Measurements from ENCODE around the gene ZNF213. TPM values are rescaled to one million over a fixed set of nuclear protein-coding genes. Genes with fewer than 3 reads are reported as not detected.
"Not testable (repeated sequence)": the region's sequence is repeated elsewhere in the genome, so short reads cannot be mapped to it uniquely, and the experiment has no call there.

Gene ZNF213
- total RNA-seq, 1 donor from 2014 or later, result 11.0 TPM

GRCh38 chr16:3165111-3165822, 30.4 kb downstream of the ZNF213 start:
- intact Hi-C loops (cut with micrococcal nuclease), result no loop called here

GRCh38 chr16:3166505-3166886, 31.7 kb downstream of the ZNF213 start:
- intact Hi-C loops (cut with micrococcal nuclease), result loop anchor here (2.0 kb wide), 1 partner anchor 38 kb away; no protein-coding TSS in a partner anchor

- intact Hi-C loops (cut with micrococcal nuclease), result not testable (repeated sequence)
These were observed 33.9 kb downstream of the ZNF213 start for GRCh38 chr16:3168729-3169128.

GRCh38 chr16:3170440-3171180, 35.8 kb downstream of the ZNF213 start:
- intact Hi-C loops (cut with micrococcal nuclease), result no loop called here

- intact Hi-C loops (cut with micrococcal nuclease), result no loop called here
These were observed 36.5 kb downstream of the ZNF213 start for GRCh38 chr16:3171181-3171854.

DNA sequence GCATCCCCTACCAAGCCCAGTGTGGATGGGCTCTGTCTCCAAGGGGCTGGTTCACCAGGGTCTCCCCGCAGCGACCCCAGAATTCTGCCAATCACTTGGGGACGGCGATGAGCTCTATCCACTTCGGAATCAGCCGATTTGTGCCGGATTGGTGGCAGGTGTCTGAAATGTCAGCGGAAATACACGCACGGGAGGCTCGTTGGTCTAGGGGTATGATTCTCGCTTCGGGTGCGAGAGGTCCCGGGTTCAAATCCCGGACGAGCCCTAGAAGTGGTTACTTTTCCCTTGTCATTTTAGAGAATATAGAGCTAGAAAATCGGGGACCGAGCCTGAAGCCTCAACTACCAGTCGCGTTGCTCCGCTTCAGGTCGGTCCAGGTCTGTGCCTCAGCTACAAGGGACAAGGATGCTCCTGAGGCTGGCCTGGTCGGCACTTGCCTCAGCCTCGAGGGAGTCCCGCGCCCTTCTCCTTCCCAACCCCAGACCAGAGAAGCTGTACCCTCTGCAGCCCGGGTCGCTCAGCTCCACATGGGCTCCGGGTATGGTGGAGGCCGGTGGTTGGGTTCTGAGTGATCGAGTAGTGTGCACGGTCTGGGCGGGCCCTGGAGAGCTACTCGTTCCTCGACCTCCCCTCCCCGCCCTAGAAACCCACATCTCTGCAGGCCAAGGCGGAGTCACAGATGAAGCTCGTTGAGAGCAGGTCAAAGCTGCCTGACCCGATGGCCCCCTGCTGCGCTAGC, 37.2 kb downstream of the ZNF213 start:
- intact Hi-C loops (cut with micrococcal nuclease), result no loop called here

DNA sequence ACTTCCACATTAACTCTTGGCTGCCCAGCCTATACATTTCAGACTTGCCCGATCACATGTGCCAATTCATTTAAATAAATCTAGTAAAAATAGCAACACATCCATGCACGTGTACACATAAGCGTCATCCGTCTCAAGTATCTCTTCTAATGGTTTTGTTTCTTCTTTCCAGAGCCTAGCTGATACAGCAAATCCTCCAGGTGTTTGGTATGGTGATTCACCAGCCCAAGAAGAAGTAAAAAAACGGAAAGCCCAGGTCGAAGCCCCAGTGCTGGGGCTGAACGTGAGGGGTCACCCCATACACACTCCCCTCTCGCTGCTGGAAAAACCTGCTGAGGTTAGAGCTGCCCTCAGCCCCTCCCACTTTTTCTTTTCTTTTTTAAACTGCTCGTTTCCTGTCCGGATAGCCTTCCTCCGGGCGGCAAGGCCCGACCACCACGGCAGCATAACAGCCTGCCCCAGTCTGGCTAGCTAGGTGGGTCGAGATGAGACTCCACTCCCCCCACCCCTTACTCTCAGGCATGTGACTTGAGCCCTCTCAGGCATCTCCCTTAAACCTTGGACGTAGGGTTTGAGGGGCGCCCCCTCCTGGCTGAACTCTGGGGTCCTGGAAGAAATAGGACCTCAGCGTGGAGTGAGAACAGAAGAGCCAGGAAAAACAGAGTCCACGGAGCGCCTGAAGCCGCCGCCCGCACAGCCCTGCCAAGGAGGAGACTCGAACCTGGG, 39.2 kb downstream of the ZNF213 start:
- intact Hi-C loops (cut with micrococcal nuclease), result no loop called here

- intact Hi-C loops (cut with micrococcal nuclease), result no loop called here
These were observed 39.9 kb downstream of the ZNF213 start for GRCh38 chr16:3174618-3175148.

- intact Hi-C loops (cut with micrococcal nuclease), result no loop called here
These were observed 40.6 kb downstream of the ZNF213 start for GRCh38 chr16:3175157-3176093.

GRCh38 chr16:3179651-3180050, 44.8 kb downstream of the ZNF213 start:
- intact Hi-C loops (cut with micrococcal nuclease), result loop anchor here (10.0 kb wide), 1 partner anchor 105 kb away; the partner anchor contains the start of gene ZNF263

GRCh38 chr16:3180445-3180878, 45.6 kb downstream of the ZNF213 start:
- intact Hi-C loops (cut with micrococcal nuclease), result loop anchor here (10.0 kb wide), 1 partner anchor 104 kb away; the partner anchor contains the start of gene ZNF263

GRCh38 chr16:3182293-3182607, 47.4 kb downstream of the ZNF213 start:
- intact Hi-C loops (cut with micrococcal nuclease), result loop anchor here (10.0 kb wide), 1 partner anchor 103 kb away; the partner anchor contains the start of gene ZNF263

DNA sequence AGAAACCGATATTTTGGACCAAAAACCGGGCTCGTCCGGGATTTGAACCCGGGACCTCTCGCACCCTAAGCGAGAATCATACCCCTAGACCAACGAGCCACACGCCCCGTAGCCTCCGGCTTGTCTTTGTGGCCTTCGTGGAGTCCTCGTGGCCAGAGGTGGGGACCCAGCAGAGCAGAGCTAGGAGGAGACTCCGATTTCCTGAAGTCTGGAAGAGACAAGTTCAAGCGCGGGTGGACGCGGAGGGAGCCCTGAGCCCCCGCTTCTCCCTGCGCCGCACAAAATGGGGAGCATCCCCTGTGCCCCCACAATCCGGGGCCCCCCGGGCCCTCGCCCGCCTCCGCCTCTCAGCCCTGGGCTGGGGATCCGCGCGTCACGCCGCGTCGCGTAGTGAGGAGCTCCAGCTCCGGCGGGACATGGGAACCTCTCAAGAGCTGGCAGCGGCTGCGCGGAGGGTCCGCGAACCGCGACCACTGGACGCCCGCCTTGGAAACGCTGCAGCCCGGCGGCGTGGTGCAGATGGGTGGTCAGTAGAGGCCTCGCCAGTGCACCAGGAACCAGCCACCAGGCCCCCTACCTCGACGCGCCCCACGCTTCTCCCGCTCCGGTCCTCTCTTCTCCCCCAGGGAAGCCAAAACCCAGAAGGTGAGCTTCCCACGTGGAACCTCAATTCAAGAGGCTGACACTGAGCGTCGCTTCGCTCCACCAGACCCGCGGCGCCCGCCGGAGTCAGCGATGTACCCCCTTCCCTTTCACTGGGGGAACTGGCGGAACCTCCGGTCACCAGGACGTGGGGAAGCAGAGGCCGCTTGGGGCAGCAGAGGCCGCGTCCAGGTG, 48.0 kb downstream of the ZNF213 start:
- intact Hi-C loops (cut with micrococcal nuclease), result loop anchor here (10.0 kb wide), 1 partner anchor 102 kb away; the partner anchor contains the start of gene ZNF263

GRCh38 chr16:3183445-3184139, 48.8 kb downstream of the ZNF213 start:
- intact Hi-C loops (cut with micrococcal nuclease), result loop anchor here (10.0 kb wide), 1 partner anchor 101 kb away; the partner anchor contains the start of gene ZNF263

- intact Hi-C loops (cut with micrococcal nuclease), result loop anchor here (10.0 kb wide), 1 partner anchor 98 kb away; the partner anchor contains the start of gene ZNF263
These were observed 52.3 kb downstream of the ZNF213 start for GRCh38 chr16:3186946-3187690.

- intact Hi-C loops (cut with micrococcal nuclease), result loop anchor here (2.0 to 10.0 kb wide), 2 partner anchors 31 to 97 kb away; partner anchors contain the start of gene ZNF263
These were observed 53.2 kb downstream of the ZNF213 start, which contains the start of gene OR1F1 for GRCh38 chr16:3187798-3188674. Gene OR1F1, plus strand, starts transcription at chr16:3188204.

Measured in T-helper 2 cell treated with Interferon-gamma antibody and Interleukin-4, amounts not matched to agents 100 ng/mL and 5 ng/mL, for 36 hours (primary cell).